ENCODE results near the gene PCMTD2. TPM values are rescaled to one million over a fixed set of nuclear protein-coding genes. Genes with fewer than 3 reads are reported as not detected.

Gene PCMTD2
- total RNA-seq, 1 donor: 59.4 TPM

- H3K79me2 ChIP-seq (ENCODE audit: insufficient read depth, low read length): no peaks in the 10 kb centered on the region
- no peak overlapping the region for H3K27ac ChIP-seq (ENCODE audit: low read depth, low read length)
- no peak for TF ChIP-seq CTCF (IDR thresholded peaks at IDR 0.05; ENCODE audit: extremely low read depth, low read depth, low read length)
- H3K4me2 ChIP-seq (ENCODE audit: insufficient read depth, low read length): no peak overlapping the region
- peaks cover 2% of the 10 kb centered on the region for H4K20me1 ChIP-seq (ENCODE audit: insufficient read depth, low read length)
- no peak overlapping the region for H2AFZ ChIP-seq (ENCODE audit: low read length)
- peaks cover 53% of the 10 kb centered on the region for H3K27me3 ChIP-seq (ENCODE audit: insufficient read depth, low read length)
- DNase-seq (ENCODE audit: insufficient read length, low spot score, missing footprints): no peak
- H3K4me1 ChIP-seq (ENCODE audit: insufficient read depth, low read length): peaks cover 8% of the 10 kb centered on the region
- H3K9me3 ChIP-seq (ENCODE audit: low read depth, low read length): no peaks in the 10 kb centered on the region
- no peak overlapping the region for H3K4me3 ChIP-seq (ENCODE audit: insufficient read depth, low read length)
- H3K36me3 ChIP-seq (ENCODE audit: insufficient read depth, low read length): no peaks in the 10 kb centered on the region
Observed at GRCh38 chr20:64214113-64214512, 41.4 kb upstream of the PCMTD2 start.

DNA sequence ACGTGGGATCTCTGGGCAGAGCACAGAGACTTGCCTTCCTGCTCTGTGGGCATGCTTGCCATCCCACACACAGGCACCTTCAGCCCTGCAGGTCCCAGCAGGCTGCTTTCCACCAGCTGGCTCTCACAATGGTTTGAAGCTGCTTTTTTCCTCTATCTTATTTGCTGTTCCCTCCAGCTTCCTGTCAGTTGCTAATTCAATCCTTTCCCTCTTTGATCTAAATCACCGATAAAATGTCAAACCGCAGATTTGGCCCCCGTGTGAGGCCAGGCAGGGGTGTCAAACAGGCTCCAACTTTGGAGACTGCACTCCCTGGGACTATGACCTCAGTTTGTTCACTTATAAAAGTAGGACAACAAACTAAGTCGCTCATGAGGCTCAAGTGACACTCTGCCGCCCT is 40.6 kb upstream of the PCMTD2 start:
- peaks cover 8% of the 10 kb centered on the region for H3K4me1 ChIP-seq (ENCODE audit: insufficient read depth, low read length)
- H3K79me2 ChIP-seq (ENCODE audit: insufficient read depth, low read length): no peaks in the 10 kb centered on the region
- H3K9me3 ChIP-seq (ENCODE audit: low read depth, low read length): no peaks in the 10 kb centered on the region
- TF ChIP-seq CTCF (IDR thresholded peaks at IDR 0.05; ENCODE audit: extremely low read depth, low read depth, low read length): no peak
- DNase-seq (ENCODE audit: insufficient read length, low spot score, missing footprints): no peak
- H2AFZ ChIP-seq (ENCODE audit: low read length): no peak overlapping the region
- H3K4me2 ChIP-seq (ENCODE audit: insufficient read depth, low read length): no peak overlapping the region
- peaks cover 62% of the 10 kb centered on the region for H3K27me3 ChIP-seq (ENCODE audit: insufficient read depth, low read length)
- H3K4me3 ChIP-seq (ENCODE audit: insufficient read depth, low read length): no peak overlapping the region
- peaks cover 2% of the 10 kb centered on the region for H4K20me1 ChIP-seq (ENCODE audit: insufficient read depth, low read length)
- no peaks in the 10 kb centered on the region for H3K36me3 ChIP-seq (ENCODE audit: insufficient read depth, low read length)
- H3K27ac ChIP-seq (ENCODE audit: low read depth, low read length): no peak overlapping the region

DNA sequence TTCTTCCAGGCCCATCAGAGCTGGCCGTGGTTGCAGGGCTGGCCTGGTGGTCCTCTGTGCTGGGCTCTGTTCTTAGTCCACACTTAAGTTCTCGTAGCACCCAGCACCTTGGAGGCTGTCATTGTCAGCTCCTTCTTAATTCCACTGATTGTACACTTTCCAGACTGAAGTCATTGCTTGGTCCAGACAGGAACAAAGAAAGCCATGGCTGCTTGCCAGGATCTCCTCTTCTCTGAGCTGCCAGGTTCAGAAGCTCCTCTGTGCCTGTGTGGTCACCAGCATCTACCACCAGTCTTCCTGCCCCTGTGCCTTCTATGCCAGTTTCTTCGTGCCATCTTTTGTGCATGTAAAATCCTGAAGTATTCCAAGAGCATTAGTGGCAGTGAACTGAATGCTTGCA is 39.5 kb upstream of the PCMTD2 start:
- Histone ChIP-seq H3K27ac (ENCODE audit: low read depth, low read length) (no peak overlapping the region), H3K9me3 (ENCODE audit: low read depth, low read length) (no peaks in the 10 kb centered on the region), H3K4me3 (ENCODE audit: insufficient read depth, low read length) (no peak overlapping the region), H3K79me2 (ENCODE audit: insufficient read depth, low read length) (no peaks in the 10 kb centered on the region), H3K4me2 (ENCODE audit: insufficient read depth, low read length) (no peak overlapping the region), H2AFZ (ENCODE audit: low read length) (no peak overlapping the region), H3K36me3 (ENCODE audit: insufficient read depth, low read length) (no peaks in the 10 kb centered on the region), H3K27me3 (ENCODE audit: insufficient read depth, low read length) (peaks cover 63% of the 10 kb centered on the region), H3K4me1 (ENCODE audit: insufficient read depth, low read length) (peaks cover 8% of the 10 kb centered on the region), H4K20me1 (ENCODE audit: insufficient read depth, low read length) (peaks cover 2% of the 10 kb centered on the region)
- no peak for DNase-seq (ENCODE audit: insufficient read length, low spot score, missing footprints)
- TF ChIP-seq CTCF (IDR thresholded peaks at IDR 0.05; ENCODE audit: extremely low read depth, low read depth, low read length): no peak

- DNase-seq (ENCODE audit: insufficient read length, low spot score, missing footprints): no peak
- Histone ChIP-seq H2AFZ (ENCODE audit: low read length) (no peak overlapping the region), H3K27ac (ENCODE audit: low read depth, low read length) (no peak overlapping the region), H3K4me2 (ENCODE audit: insufficient read depth, low read length) (no peak overlapping the region), H4K20me1 (ENCODE audit: insufficient read depth, low read length) (peaks cover 2% of the 10 kb centered on the region), H3K9me3 (ENCODE audit: low read depth, low read length) (no peaks in the 10 kb centered on the region), H3K4me1 (ENCODE audit: insufficient read depth, low read length) (peaks cover 8% of the 10 kb centered on the region), H3K27me3 (ENCODE audit: insufficient read depth, low read length) (peaks cover 56% of the 10 kb centered on the region), H3K36me3 (ENCODE audit: insufficient read depth, low read length) (no peaks in the 10 kb centered on the region), H3K79me2 (ENCODE audit: insufficient read depth, low read length) (no peaks in the 10 kb centered on the region), H3K4me3 (ENCODE audit: insufficient read depth, low read length) (no peak overlapping the region)
- no peak for TF ChIP-seq CTCF (IDR thresholded peaks at IDR 0.05; ENCODE audit: extremely low read depth, low read depth, low read length)
Observed at GRCh38 chr20:64216910-64217309, 38.6 kb upstream of the PCMTD2 start.

All from osteoblast (primary cell).